Umbilical cord (tissue), 2 donors: ENCODE results near the gene CCDC141. TPM values are rescaled to one million over a fixed set of nuclear protein-coding genes. Genes with fewer than 3 reads are reported as not detected.
A peak's percentile ranks its signal among the peaks of the same experiment; 100 is the strongest.
"Not testable (repeated sequence)": the region's sequence is repeated elsewhere in the genome, so short reads cannot be mapped to it uniquely, and the experiment has no call there.

Experiments used
- DNase-seq: peaks from one replicate; pipeline ENCODE4 v3.0.0-alpha.2; 2015; ENCODE audit warnings: low spot score
- total RNA-seq: library from RNA; depleted of rRNA; stranded (reverse); fragments of >200 nt; gene quantifications from one replicate; pipeline ENCODE4 v1.2.3, GENCODE V29; 2014; ENCODE audit warnings: low replicate concordance; ENCODE audit not compliant: insufficient read depth

CCDC141 gene
- total RNA-seq, 1 donor from 2014 or later: 5.3 TPM

- no peak for DNase-seq
These were observed 13.5 kb downstream of the CCDC141 start for GRCh38 chr2:179036353-179036905.

GRCh38 chr2:179031731-179032408 lies 18.1 kb downstream of the CCDC141 start:
- peak; percentile 43 for DNase-seq

GRCh38 chr2:179024445-179024844 lies 25.5 kb downstream of the CCDC141 start:
- no peak for DNase-seq

- no peak for DNase-seq
These were observed 27.3 kb downstream of the CCDC141 start for GRCh38 chr2:179022685-179023084.

GRCh38 chr2:179021258-179021657 lies 28.7 kb downstream of the CCDC141 start:
- no peak for DNase-seq

DNA sequence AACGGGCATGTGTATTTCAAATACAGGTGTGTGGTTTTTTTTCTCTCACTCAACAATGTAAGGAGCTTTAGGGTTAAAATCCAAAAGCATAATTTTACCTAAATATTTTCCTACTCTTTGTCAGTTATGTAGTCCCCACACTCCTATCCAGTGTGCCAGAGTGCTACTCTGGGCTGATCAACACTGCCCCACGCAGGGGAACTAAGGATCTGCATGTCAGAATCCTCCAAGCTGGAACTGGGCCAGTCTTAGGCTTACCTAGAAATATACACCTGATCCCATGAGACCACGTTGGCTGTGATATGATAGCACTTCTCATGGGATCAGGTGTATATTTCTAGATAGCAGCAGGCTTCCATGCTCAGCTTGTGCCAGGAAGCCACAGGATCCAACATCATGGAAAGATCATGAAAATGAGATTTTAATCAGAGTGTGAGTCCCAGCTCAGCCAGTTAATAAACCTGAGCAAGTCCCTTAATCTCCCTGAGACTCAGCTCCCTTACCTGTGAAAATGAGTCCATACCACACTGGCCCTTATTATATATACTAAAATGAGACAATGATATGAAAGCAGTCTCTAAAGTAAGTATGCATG lies 29.7 kb downstream of the CCDC141 start:
- no peak for DNase-seq

DNA sequence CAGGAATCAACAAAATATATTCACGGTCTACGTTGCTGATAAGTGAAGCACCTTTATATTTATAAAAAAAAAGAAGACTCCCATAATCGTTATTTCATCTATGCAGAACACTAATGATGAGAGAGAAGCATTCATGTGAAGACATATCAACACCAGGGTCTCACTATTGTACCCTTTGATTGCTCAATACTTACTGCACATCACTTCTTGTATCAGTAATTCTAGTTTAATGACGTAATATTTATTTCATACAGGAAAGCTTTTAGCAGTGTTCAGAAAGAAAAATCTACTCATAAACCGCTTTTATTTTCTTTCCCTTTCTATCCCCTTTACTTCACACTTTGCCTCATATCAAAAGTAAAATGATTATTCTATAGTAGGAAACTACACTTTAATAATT lies 30.7 kb downstream of the CCDC141 start:
- DNase-seq: no peak

- DNase-seq: peak; percentile 85
These were observed 32.1 kb downstream of the CCDC141 start for GRCh38 chr2:179017773-179018357.

- DNase-seq: not testable (repeated sequence)
These were observed 35.7 kb downstream of the CCDC141 start for GRCh38 chr2:179014189-179014588.

DNA sequence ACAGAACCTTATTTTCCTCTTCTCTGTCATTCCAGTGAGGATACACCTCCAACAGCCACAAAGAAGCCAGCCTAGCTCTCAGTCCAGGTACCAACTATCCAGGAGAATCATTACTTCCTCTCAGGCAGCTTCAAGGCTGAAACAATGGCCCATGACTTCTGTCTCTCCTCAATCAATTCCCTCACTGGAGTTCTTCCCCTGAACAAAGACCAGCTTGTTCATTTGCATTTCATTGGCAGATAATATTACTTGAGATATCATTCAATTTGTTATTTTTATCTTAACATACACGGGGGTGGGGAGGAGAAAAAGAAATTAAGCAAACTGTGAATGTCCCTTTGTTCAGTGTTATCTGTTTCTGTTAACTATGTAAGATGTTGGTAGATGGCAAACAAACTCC lies 44.0 kb downstream of the CCDC141 start:
- no peak for DNase-seq

GRCh38 chr2:178999476-178999875 lies 50.5 kb downstream of the CCDC141 start:
- DNase-seq: no peak

- DNase-seq: no peak
These were observed 51.4 kb downstream of the CCDC141 start for GRCh38 chr2:178998539-178998938.

GRCh38 chr2:178997477-178997876 lies 52.5 kb downstream of the CCDC141 start:
- no peak for DNase-seq

DNA sequence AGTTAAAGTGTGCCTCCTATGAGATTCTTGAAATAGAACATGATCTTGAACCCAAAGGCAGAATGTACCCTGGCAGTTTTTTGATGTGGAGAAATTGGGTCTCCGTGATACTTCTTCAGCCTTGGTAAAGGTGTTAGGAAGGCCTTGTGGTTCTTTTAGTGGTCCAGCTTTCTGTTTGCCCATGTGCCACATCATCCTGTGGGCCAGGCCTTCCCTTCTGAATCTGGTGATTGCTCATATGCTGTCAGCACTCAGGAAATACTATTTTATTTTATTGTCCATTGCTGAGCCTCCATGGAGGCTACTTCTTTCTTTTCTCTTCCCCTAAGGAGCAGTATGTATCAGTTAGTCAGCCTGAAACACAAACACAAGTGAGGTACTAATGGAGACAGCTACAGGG lies 52.9 kb downstream of the CCDC141 start:
- no peak for DNase-seq

- no peak for DNase-seq
These were observed 55.7 kb downstream of the CCDC141 start for GRCh38 chr2:178994264-178994663.

DNA sequence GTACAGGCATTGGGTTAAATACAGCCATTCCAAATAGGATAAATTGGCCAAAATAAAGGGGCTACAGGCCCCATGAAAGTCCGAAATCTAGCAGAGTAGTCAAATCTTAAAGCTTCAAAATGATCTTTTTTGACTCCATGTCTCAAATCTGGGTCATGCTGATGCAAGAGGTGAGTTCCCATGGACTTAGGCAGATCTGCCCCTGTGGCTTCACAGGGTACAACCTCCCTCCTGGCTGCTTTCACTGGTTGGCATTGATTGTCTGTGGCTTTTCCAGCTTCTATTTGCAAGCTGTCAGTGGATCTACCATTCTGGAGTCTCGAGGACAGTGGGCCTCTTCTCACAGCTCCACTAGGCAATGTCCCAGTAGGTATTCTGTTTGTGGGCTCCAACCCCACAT lies 56.1 kb downstream of the CCDC141 start:
- no peak for DNase-seq

- DNase-seq: not testable (repeated sequence)
These were observed 57.2 kb downstream of the CCDC141 start for GRCh38 chr2:178992719-178993118.

DNA sequence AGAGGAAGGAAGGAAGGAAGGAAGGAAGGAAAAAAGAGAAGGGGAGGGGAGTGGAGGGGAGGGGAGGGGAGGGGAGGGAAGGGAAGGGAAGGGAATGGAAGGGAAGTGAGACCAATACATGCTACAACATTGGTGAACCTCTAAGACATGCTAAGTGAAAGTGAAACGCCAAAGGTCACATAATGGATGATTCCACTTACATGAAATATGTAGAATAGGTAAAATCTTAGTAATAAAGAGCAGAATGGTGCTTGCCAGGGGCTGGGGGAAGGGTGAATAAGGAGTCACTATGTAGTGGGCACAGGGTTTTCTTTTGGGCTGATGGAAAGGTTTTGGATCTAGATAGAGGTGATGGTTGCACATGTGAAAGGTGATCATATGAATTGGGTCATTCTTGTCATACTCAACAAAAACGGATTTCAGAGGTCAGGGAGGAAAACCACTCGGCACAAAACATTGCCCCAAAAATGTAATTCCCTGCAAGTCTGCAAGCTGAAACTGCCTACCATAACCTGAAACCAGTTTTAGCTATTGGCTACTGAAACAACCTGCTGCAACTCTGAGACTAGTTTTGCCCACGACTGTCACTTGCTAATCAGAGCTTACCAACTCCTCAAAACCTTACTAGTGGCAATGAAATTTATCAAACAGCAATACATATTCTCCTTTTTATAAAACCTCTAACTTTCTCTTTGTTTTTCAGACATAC lies 59.2 kb downstream of the CCDC141 start:
- DNase-seq: no peak

DNA sequence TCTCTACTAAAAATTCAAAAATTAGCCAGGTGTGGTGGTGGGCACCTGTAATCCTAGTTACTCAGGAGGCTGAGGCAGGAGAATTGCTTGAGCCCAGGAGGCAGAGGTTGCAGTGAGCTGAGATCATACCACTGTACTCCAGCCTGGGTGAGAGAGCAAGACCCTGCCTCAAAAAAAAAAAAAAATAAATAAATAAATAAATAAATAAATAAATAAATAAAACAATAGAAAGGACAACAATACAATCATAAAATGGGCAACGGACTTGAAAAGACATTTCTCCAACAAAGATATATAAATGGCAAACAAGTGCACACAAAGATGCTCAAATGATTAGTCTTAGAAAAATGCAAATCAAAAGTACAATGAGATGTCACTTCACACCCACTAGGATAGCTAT lies 60.5 kb downstream of the CCDC141 start:
- DNase-seq: not testable (repeated sequence)

DNA sequence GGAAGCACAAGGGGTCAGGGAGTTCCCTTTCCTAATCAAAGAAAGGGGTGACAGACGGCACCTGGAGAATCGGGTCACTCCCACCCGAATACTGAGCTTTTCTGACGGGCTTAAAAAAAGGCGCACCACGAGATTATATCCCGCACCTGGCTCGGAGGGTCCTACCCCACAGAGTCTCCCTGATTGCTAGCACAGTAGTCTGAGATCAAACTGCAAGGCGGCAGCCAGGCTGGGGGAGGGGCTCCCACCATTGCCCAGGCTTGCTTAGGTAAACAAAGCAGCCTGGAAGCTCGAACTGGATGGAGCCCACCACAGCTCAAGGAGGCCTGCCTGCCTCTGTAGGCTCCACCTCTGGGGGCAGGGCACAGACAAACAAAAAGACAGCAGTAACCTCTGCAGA lies 67.3 kb downstream of the CCDC141 start:
- not testable (repeated sequence) for DNase-seq

DNA sequence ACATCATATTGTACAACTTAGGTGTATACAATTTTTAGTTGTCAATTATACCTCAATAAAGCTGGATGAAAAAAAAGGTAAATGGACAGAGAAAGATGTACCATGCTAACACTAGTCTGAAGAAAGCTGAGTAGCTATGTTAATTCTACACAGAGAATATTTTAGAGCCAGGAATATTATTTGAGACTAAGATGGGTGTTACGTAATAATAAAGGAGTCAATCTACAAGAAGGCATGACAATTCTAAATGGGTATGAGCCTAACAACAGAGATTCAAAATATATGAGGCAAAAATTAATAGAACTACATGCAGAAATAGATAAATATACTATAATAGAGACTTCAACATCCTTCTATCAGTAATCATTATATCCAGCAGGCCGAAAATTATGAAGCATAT lies 69.1 kb downstream of the CCDC141 start:
- no peak for DNase-seq

DNA sequence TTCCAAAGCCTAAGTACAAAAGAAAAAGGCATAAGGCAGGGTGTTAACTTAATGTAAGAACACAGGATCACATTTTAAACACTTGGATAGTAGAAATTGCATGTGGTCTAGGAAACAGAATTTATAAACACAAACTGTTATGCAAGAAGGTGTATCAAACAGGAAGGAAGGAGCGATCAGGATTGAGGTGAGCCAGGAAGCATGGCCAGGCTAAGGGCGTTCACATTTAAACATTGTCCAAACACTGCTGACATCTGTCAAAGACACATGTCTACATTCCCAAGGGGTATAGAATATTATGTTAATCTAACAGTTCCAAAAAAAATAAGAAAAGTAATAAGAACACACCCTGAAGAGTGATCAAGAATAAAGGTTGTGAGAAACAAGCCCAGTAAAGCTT lies 71.3 kb downstream of the CCDC141 start:
- DNase-seq: no peak
